Measurements from ENCODE around the gene TGFBR3L. TPM values are rescaled to one million over a fixed set of nuclear protein-coding genes. Genes with fewer than 3 reads are reported as not detected.

The TGFBR3L gene
- total RNA-seq, 1 experiment from 2014 or later = 12.5 TPM

- Histone ChIP-seq H3K27me3 (ENCODE audit: control insufficient read depth, insufficient read depth, low read length) (no peaks in the 10 kb centered on the region), H3K9me3 (ENCODE audit: control insufficient read depth, insufficient read depth, low read depth, low read length) (no peaks in the 10 kb centered on the region), H3K4me1 (ENCODE audit: control insufficient read depth, insufficient read depth, low read length) (no peaks in the 10 kb centered on the region), H3K4me3 (ENCODE audit: low read depth in 2 of 2, low read length in 2 of 2) (peak within 1 kb of the TSS; percentile 45 to 49), H3K36me3 (ENCODE audit: control insufficient read depth, insufficient read depth, low read length) (no peaks in the 10 kb centered on the region), H3K27ac (ENCODE audit: low read length) (no peak within 1 kb of the TSS)
- CTCF ChIA-PET = no interaction called here
- BruUV-seq (replicated peaks) = no TSS peak
- in situ Hi-C loops (cut with HindIII; ENCODE audit: low pct_unique_long_range_greater_than_20kb, low sequenced_read_pairs) (no loop called here), intact Hi-C loops (cut with micrococcal nuclease; ENCODE audit: unreplicated experiment) (no loop called here)
- DNase-seq (ENCODE audit: low read depth, low spot score) = no peak
- POLR2A ChIA-PET = interaction anchor here (0.7 kb wide), 1 partner anchor 10 kb away, joined by 5 read pairs; no protein-coding TSS in a partner anchor
- TF ChIP-seq TCF7L2 (IDR thresholded peaks at IDR 0.05; ENCODE audit: low read depth, low read length) (no peak), POLR2AphosphoS5 (IDR thresholded peaks at IDR 0.05; ENCODE audit: low read depth, low read length) (no peak), SIN3A (IDR thresholded peaks at IDR 0.05; ENCODE audit: borderline replicate concordance, insufficient read depth, low read depth, low read length) (no peak), REST (IDR thresholded peaks at IDR 0.05; ENCODE audit: insufficient read depth in 1 of 2, low read depth in 2 of 2, low read length in 1 of 2) (no peak)
- TF ChIP-seq, protein P1, sequence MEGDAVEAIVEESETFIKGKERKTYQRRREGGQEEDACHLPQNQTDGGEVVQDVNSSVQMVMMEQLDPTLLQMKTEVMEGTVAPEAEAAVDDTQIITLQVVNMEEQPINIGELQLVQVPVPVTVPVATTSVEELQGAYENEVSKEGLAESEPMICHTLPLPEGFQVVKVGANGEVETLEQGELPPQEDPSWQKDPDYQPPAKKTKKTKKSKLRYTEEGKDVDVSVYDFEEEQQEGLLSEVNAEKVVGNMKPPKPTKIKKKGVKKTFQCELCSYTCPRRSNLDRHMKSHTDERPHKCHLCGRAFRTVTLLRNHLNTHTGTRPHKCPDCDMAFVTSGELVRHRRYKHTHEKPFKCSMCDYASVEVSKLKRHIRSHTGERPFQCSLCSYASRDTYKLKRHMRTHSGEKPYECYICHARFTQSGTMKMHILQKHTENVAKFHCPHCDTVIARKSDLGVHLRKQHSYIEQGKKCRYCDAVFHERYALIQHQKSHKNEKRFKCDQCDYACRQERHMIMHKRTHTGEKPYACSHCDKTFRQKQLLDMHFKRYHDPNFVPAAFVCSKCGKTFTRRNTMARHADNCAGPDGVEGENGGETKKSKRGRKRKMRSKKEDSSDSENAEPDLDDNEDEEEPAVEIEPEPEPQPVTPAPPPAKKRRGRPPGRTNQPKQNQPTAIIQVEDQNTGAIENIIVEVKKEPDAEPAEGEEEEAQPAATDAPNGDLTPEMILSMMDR (IDR thresholded peaks at IDR 0.05) = no peak
- peak; percentile 42; the same call in 1 of the 2 replicates for ATAC-seq
Observed at GRCh38 chr19:7874076-7874896, 40.3 kb upstream of the TGFBR3L start, which contains the start of gene PRR36. TSS of gene PRR36 (minus strand) at chr19:7874390. CDS start at chr19:7873689, 701 bp downstream.

DNA sequence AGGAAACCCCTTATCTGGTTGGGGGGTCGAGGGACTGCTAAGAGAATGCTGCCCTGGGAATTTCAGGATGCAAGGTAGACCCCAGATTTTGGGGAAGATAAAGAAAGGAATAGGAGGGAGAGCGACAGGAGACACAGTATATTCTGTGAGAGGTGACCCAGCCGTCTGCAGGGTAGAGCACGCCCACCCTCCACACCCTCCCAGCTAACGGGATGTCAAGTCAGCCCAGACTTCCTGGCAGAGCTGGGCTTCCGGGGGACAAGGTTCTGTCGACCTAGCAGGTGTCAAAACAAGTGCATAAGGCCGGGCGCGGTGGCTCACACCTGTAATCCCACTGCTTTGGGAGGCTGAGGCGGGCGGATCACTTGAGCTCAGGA, 39.7 kb upstream of the TGFBR3L start:
- H3K36me3 ChIP-seq (ENCODE audit: control insufficient read depth, insufficient read depth, low read length) = no peaks in the 10 kb centered on the region
- POLR2A ChIA-PET = interaction anchor here (0.7 kb wide), 1 partner anchor 9 kb away, joined by 5 read pairs; no protein-coding TSS in a partner anchor
- H3K4me3 ChIP-seq (ENCODE audit: low read depth in 2 of 2, low read length in 2 of 2) = peak overlapping the region; percentile 45 to 49
- no peaks in the 10 kb centered on the region for H3K27me3 ChIP-seq (ENCODE audit: control insufficient read depth, insufficient read depth, low read length)
- DNase-seq (ENCODE audit: low read depth, low spot score) (no peak), ATAC-seq (no peak)
- no TSS peak for BruUV-seq (replicated peaks)
- in situ Hi-C loops (cut with HindIII; ENCODE audit: low pct_unique_long_range_greater_than_20kb, low sequenced_read_pairs) (no loop called here), intact Hi-C loops (cut with micrococcal nuclease; ENCODE audit: unreplicated experiment) (no loop called here)
- CTCF ChIA-PET = interaction anchor here (0.6 kb wide), 2 partner anchors 8 to 354 kb away, joined by 4 to 5 read pairs; no protein-coding TSS in a partner anchor
- H3K4me1 ChIP-seq (ENCODE audit: control insufficient read depth, insufficient read depth, low read length) = no peaks in the 10 kb centered on the region
- TF ChIP-seq SIN3A (IDR thresholded peaks at IDR 0.05; ENCODE audit: borderline replicate concordance, insufficient read depth, low read depth, low read length) (no peak), REST (IDR thresholded peaks at IDR 0.05; ENCODE audit: insufficient read depth in 1 of 2, low read depth in 2 of 2, low read length in 1 of 2) (no peak), POLR2AphosphoS5 (IDR thresholded peaks at IDR 0.05; ENCODE audit: low read depth, low read length) (no peak), TCF7L2 (IDR thresholded peaks at IDR 0.05; ENCODE audit: low read depth, low read length) (no peak)
- TF ChIP-seq, protein P1 (IDR thresholded peaks at IDR 0.05) = no peak
- no peak overlapping the region for H3K27ac ChIP-seq (ENCODE audit: low read length)
- H3K9me3 ChIP-seq (ENCODE audit: control insufficient read depth, insufficient read depth, low read depth, low read length) = no peaks in the 10 kb centered on the region

Measured in Panc1 (cell line).